ENCODE measurements around the gene ACYP2. TPM values are rescaled to one million over a fixed set of nuclear protein-coding genes. Genes with fewer than 3 reads are reported as not detected.

Gene ACYP2
- total RNA-seq, 1 donor from 2014 or later, result 10.3 TPM

DNA sequence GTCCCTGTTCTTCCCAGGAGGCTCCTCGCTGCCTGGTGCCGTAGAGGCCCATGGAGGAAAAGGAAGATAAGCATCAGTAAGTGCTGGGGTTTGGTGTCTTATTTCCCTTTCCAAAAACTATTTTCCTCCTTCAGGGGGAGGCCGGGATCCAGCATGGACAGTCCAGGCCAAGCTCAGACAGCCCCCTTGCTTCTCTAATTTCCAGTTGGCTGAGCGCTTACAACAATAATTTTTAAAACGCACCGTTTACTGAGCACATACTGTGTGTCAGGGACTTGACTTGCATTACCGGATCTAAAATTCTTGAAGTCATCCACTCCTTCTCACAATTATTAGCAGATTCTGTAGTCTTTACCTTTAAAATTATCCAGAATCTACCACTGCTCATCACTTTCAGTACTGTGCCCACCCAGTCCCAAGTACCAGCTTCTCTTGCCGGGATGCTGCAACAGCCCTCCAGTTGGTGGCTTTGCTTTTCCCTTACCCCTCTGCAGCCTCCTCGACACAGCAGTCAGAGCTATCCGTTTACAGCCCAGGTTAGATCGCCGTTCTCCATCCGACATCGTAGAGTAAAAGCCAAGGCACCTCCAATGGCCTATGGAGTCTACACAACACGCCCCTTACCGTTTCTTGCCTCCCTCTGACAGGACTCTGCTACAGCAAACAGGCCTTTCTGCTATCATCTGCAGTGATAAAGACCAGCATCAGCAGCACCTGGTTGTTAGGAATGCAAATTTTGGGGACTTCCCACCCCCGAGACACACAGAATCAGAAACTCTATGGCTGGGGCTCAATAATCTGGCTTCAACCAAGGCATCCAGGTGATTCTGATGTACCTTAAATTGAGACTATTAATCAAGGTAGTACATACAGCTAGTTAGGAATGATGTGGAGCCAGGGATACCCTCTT is 215.8 kb downstream of the ACYP2 start:
- H3K27me3 ChIP-seq (ENCODE audit: control insufficient read depth, insufficient read depth, low read length), result no peaks in the 10 kb centered on the region
- no peak for DNase-seq (ENCODE audit: low read depth)
- TF ChIP-seq, protein P1, sequence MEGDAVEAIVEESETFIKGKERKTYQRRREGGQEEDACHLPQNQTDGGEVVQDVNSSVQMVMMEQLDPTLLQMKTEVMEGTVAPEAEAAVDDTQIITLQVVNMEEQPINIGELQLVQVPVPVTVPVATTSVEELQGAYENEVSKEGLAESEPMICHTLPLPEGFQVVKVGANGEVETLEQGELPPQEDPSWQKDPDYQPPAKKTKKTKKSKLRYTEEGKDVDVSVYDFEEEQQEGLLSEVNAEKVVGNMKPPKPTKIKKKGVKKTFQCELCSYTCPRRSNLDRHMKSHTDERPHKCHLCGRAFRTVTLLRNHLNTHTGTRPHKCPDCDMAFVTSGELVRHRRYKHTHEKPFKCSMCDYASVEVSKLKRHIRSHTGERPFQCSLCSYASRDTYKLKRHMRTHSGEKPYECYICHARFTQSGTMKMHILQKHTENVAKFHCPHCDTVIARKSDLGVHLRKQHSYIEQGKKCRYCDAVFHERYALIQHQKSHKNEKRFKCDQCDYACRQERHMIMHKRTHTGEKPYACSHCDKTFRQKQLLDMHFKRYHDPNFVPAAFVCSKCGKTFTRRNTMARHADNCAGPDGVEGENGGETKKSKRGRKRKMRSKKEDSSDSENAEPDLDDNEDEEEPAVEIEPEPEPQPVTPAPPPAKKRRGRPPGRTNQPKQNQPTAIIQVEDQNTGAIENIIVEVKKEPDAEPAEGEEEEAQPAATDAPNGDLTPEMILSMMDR (IDR thresholded peaks at IDR 0.05; ENCODE audit: insufficient read depth, low read length, poor library complexity, severe bottlenecking), result no peak
- peak overlapping the region; percentile 58 for H3K4me3 ChIP-seq (ENCODE audit: low read depth, low read length)
- H3K36me3 ChIP-seq (ENCODE audit: control insufficient read depth, insufficient read depth, low read length), result no peaks in the 10 kb centered on the region

DNA sequence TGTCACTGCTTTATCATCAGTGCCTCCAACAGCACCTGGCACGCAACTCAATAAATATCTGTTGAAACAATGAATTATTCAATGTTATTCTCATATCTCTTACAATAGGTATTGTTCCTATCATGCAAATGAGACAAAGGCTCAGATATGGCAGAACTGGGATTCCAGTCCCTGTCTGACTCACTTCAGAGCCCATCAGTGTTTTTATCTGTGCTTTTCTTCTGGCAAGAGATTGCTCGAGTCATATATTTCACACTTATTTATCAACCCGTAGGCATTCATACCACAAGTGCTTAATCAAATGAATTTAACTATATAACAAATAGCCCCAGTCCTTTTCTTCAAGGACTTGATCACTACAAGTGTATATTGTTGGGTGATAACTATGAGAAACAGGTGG is 217.0 kb downstream of the ACYP2 start:
- DNase-seq (ENCODE audit: low read depth), result no peak
- no peak overlapping the region for H3K4me3 ChIP-seq (ENCODE audit: low read depth, low read length)
- H3K36me3 ChIP-seq (ENCODE audit: control insufficient read depth, insufficient read depth, low read length), result no peaks in the 10 kb centered on the region
- TF ChIP-seq, protein P1 (IDR thresholded peaks at IDR 0.05; ENCODE audit: insufficient read depth, low read length, poor library complexity, severe bottlenecking), result no peak
- no peaks in the 10 kb centered on the region for H3K27me3 ChIP-seq (ENCODE audit: control insufficient read depth, insufficient read depth, low read length)

DNA sequence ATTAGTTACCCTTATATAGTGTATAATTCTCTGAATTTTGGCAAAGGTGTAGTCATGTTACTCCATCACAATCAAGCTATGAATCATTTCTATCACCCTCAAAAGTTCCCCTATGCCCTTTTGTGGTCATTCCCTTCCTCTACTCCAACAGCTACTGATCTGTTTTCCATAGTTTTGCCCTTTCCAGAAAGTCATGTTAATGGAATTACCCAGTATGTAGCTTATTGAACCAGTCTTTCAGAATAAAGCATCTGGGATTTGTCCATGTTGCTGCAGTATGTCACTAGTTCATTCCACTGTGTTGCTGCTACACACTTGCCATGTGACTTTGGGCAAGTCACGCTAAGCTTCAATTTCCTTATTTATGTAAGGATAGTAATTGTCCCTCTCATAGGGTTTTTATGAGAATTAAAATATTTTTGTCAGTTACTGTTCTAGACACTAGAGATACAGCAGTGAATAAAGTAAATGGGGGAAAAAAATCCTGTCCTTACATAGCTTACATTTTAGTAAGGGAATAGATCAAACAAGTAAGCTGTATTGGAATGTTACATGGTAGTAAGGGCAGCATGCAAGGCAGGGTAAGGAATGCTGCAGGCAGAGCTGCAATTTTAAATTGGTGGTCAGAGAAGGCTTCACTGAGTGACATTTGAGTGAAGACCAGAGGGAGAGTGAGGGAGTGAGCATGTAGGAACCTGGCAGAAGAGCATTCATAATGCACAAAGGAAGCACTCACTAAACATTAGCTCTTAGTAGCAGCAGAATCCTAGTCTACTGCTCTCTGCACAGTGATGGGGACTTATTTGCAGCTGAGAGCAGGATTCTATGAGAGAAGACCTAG is 220.9 kb downstream of the ACYP2 start:
- H3K27me3 ChIP-seq (ENCODE audit: control insufficient read depth, insufficient read depth, low read length), result no peaks in the 10 kb centered on the region
- H3K36me3 ChIP-seq (ENCODE audit: control insufficient read depth, insufficient read depth, low read length), result no peaks in the 10 kb centered on the region
- TF ChIP-seq, protein P1 (IDR thresholded peaks at IDR 0.05; ENCODE audit: insufficient read depth, low read length, poor library complexity, severe bottlenecking), result no peak
- H3K4me3 ChIP-seq (ENCODE audit: low read depth, low read length), result no peak overlapping the region
- no peak for DNase-seq (ENCODE audit: low read depth)

DNA sequence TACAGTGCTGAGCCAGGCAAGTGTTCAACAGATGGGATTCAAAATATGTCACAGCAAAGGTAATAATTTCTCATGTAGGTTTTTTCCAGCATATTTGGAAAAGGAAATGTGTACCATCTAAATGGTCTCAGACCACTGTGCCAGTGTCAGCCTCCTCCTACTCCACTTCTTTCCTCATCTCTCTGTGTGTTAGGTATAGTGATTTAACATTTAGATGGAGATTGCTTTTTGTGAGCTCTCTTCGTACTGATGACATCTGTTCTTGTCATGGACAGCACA is 221.5 kb downstream of the ACYP2 start:
- Histone ChIP-seq H3K27me3 (ENCODE audit: control insufficient read depth, insufficient read depth, low read length) (no peaks in the 10 kb centered on the region), H3K4me3 (ENCODE audit: low read depth, low read length) (no peak overlapping the region), H3K36me3 (ENCODE audit: control insufficient read depth, insufficient read depth, low read length) (no peaks in the 10 kb centered on the region)
- no peak for DNase-seq (ENCODE audit: low read depth)
- TF ChIP-seq, protein P1 (IDR thresholded peaks at IDR 0.05; ENCODE audit: insufficient read depth, low read length, poor library complexity, severe bottlenecking), result no peak

DNA sequence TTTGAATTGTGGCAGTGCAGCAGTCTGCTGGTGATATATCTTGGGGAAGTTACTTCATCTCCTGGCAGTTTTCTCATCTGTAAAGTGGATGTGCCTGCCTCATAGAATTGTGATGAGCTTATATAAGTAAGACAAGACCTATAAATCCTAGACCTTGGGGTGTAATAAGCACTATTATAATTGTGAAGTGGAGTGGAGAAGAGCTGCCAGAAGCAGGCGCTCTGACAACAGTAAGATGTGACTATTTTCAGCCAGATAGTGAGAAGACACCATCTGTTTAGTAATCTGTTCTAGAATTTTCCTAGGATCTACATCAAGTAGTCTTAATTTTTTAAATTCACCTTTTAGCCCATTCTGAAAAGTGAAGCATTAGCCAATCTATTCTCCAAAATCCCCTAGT is 226.2 kb downstream of the ACYP2 start:
- no peaks in the 10 kb centered on the region for H3K36me3 ChIP-seq (ENCODE audit: control insufficient read depth, insufficient read depth, low read length)
- TF ChIP-seq, protein P1 (IDR thresholded peaks at IDR 0.05; ENCODE audit: insufficient read depth, low read length, poor library complexity, severe bottlenecking), result no peak
- H3K4me3 ChIP-seq (ENCODE audit: low read depth, low read length), result no peak overlapping the region
- H3K27me3 ChIP-seq (ENCODE audit: control insufficient read depth, insufficient read depth, low read length), result no peaks in the 10 kb centered on the region
- no peak for DNase-seq (ENCODE audit: low read depth)

All from kidney epithelial cell (primary cell).